GM21529 (cell line): ENCODE measurements around the gene PHC2.

ENCODE experiments used
- ATAC-seq: cut with Tn5 transposase; IDR thresholded peaks from one replicate; pipeline ENCODE4 v1.9.1; 2021; ENCODE audit not compliant: unreplicated experiment

The PHC2 gene

DNA sequence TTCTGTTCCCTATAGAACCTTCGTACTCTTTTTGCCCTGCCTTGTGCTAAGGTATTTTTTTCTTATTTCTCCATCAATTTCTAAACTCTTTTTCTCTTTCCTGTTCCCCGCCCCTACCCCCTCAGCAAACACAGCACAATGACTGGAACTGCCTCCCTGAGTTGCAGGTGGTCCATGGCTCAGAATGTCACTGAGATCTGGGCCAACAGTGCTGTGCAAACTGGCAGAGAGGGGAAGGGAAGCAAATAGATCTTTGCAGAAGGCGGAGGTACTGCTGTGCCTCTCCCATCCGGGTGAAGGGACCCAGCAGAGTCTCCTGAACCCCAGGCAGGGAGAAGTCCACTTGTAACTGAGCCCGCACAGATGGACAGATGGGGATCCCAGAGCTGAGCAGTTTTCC, 77.4 kb downstream of the PHC2 start:
- no peak for ATAC-seq

DNA sequence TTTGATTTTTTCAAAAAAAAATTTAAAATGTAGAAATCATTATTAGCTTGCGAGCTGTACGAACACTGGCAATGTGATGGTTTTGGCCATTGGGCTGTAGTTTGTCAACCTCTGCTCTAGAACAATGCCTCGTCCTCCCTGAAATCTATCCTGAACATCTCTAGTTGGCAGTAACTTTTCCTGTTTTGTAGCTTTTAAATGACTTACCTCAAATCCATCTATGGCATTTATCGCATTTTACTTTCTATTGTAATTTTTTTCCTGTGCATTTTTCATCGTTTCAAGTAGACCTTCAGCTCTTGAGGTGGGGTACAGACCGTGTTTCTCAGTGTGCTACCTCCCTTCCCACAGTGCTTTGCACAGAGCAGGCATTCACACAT, 79.6 kb downstream of the PHC2 start:
- ATAC-seq = no peak

DNA sequence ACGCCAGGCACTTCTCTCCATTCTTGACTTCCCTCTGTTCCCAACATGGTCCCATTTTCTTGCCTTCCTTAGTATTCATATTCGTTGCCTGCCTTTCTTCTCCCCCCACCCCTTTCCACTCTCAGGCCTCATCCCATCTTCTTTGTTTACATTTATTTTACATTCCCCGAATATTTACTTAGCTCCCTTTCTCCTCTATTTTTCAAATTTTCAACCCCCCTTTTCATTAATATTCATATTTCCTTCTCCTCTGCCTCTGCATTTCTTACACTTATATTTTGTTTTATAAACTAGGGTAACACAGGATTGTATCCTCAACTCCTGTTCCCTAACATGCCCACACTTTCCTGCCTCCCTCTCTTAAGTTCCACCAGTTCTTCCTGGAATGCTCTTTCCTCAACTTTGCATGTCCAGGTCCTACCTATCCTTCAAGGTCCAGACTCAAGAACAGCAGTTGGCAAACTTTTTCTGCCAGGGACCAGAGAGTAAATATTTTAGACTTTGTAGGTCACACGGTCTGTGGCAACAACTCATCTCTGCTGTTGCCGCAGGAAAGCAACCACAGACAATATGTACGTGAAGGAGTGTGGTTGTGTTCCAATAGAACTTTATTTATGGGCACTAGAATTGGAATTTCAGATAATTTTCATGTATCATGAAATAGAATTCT, 80.1 kb downstream of the PHC2 start:
- ATAC-seq = no peak

- peak; percentile 75 for ATAC-seq
These were observed 80.9 kb downstream of the PHC2 start for GRCh38 chr1:33349778-33350610.

GRCh38 chr1:33349081-33349759, 81.7 kb downstream of the PHC2 start:
- ATAC-seq = peak; percentile 23

- ATAC-seq = no peak
These were observed 82.2 kb downstream of the PHC2 start for GRCh38 chr1:33348676-33349080.

GRCh38 chr1:33348194-33348593, 82.7 kb downstream of the PHC2 start:
- no peak for ATAC-seq

- no peak for ATAC-seq
These were observed 83.3 kb downstream of the PHC2 start for GRCh38 chr1:33347650-33347992.

DNA sequence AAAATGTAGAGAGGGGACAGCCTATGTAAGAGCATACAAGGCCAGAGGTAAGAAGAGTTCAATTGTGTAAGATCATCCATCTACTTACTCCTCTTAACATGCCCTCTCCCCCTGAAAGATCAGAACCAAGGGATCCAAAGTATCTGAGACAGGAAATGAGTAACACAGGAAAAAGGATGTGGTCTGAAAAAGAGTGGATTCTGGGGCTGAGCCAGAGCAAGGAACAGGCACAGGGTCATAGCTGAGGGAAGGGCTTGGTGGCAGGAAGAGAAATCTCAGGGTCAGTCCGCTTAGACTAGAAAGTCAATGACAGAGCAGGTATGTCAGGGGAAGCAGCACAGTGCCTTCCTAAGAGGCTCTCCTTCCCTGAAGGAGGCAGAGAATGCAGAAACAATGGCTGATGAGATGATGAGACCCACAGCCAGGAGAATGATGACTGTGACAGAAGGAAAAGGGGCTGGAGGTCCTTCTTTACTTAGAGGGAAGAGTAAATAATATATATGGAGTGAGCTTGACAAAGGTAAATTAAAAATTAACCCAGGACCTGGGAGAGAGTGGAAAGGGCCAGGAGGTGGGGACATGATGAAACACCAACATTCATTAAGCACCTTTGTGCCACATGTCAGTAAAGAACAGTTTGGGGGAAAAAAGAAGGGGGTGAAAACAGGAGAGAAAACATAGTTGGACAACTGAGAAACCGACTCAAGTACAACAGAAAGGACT, 83.8 kb downstream of the PHC2 start:
- no peak for ATAC-seq

DNA sequence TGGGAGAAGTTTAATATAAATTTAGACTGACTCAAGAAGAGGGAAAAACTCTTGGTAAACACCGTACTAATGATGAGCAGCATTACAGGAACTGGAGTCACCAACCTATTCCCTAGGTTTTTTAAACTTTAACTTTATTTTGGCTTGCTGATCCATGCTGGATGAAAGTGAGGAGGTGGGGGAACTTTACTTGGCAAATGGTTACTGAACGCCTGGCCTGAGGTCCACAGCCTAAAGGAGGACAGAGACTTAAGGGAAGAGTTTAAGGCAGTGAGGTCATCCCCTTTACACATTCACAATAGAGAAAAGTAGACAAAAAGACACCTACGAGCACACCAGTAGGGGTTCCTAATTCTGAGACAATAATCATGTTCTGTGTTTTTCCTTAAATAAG, 84.4 kb downstream of the PHC2 start:
- ATAC-seq = no peak

- no peak for ATAC-seq
These were observed 85.9 kb downstream of the PHC2 start for GRCh38 chr1:33344896-33345560.

DNA sequence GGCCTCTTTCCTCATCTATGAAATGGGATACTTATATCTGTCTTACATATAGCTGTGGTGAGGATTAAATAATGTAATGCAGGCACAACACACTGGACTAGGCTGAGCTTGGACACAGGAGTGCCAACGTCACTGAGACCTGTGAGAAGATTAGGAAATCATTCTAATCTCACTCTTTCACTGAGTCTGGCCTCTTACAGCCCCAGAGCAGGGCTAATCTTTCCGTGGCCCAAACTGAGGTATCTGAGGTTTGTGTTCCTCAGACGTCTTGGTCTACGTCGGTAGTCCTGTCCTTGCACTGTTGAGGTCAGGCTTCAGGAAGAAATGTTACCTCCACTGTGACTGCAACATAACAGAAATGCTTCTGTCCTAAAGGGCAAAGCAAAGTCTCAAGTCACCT, 87.4 kb downstream of the PHC2 start:
- no peak for ATAC-seq

GRCh38 chr1:33342041-33342723, 88.7 kb downstream of the PHC2 start:
- ATAC-seq = no peak

GRCh38 chr1:33341190-33341589, 89.7 kb downstream of the PHC2 start:
- no peak for ATAC-seq

- ATAC-seq = no peak
These were observed 91.5 kb downstream of the PHC2 start for GRCh38 chr1:33339413-33339812.

DNA sequence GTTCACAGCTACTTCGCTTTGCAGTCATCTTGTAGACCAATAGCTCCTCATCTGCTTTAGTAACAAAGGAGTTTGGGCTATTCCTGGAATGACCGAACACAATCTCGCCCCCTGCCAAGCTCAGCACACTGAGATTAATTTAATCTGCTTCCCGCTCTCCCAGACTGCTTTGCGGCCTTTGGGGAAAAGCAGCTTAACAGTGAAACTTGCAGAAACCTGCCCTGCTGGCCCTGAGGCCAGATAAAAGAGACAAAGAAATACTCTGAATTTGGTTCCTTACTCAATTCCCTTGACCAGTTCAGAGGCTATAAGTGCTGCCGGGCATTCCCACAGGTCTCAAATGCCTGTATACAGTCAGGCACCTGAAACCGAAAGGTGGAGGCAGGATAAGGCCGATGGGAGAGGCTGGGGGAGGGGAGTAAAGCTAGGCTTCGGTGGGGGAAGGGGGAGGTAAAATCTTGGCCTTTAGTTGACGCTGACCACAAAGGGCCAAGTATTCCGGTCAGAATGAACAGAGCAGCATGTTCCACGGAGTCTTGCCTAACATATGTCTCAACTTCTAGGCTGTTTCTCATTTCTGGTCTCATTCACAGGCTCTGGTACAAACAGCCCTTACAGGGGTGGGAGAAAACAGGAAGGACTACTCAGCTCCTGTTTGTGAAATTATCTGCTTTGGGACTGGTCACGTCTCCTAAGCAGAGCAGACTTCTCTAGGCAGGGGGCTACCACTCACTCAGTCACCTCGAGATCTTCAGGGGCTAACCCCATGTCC, 92.3 kb downstream of the PHC2 start:
- no peak for ATAC-seq

DNA sequence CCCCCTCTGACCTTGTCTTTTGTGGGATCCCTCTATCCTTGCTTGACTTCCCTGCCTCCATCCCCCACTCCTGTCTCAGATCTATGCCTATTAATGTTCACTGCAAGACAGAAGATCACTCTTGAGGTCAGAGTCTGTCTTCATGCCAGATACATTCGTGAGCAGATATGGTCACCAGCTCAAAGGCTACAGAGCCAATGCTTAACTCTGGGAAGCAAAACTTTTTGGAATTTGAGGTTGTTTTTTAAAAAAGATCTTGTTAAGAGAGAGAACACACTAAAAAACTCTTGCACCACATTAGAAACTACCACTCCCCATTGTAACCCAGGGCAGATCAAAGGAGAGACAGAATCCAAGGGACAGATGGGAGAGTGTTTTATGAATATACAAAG, 92.9 kb downstream of the PHC2 start:
- ATAC-seq = no peak

DNA sequence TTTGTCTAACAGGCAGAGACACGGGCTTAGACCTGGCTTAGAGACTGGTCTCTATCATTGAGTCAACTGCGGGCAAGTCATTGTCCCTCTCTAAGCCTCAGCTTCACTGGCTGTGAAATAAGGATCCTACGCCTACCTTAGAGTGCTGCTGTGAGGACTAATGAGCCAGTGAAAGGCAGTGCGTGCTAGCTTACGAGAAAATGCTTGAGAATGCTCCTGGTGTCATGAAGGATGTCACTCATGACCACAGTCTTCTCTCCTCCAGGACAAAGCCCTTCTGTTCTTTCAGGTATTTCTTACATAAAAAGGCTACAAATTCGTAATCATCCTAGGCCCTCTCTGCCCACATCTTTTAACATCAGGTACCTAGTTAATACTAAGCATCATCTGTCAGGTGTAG, 93.5 kb downstream of the PHC2 start:
- ATAC-seq = no peak

GRCh38 chr1:33336580-33336979, 94.3 kb downstream of the PHC2 start:
- no peak for ATAC-seq

GRCh38 chr1:33335020-33335419, 95.9 kb downstream of the PHC2 start:
- ATAC-seq = no peak
